T-cell (primary cell): Measurements from ENCODE around the gene CCDC88B. TPM values are rescaled to one million over a fixed set of nuclear protein-coding genes. Genes with fewer than 3 reads are reported as not detected.

Experiments used
- ATAC-seq, 4 experiments: fragments of 200-7000 bp in 3 of 4; fragments of 150-1000 bp in 1 of 4; cut with Tn5 transposase; replicated peaks in 1 of 4; 1 replicate in 3 of 4; 2 replicates in 1 of 4; pipeline ENCODE4 v1.10.0; 2021; ENCODE audit warnings: moderate library complexity in 3 of 4, mild to moderate bottlenecking in 2 of 4, moderate number of reproducible peaks in 1 of 4
- CTCF ChIA-PET, 2 donors: fragments of 300-600 bp; sonication (Branson Sonifier 250); formaldehyde crosslinking; loops; one replicate each; lab custom pipeline; 2022; ENCODE audit warnings: antibody characterized with exemption in 2 of 2; lab: Charles Lee
- POLR2A ChIA-PET, 2 donors: fragments of 300-600 bp; sonication (Branson Sonifier 250); formaldehyde crosslinking; loops; one replicate each; lab custom pipeline; 2022; ENCODE audit warnings: antibody characterized with exemption in 2 of 2; lab: Charles Lee
- DNase-seq, 35 experiments: peaks; one replicate each; pipeline versions ENCODE4 v3.0.0 to v3.0.0-alpha.2; 2013 to 2023
- H3K27ac ChIP-seq: one replicate; pipeline ENCODE4 v1.5.1; 2013; ENCODE audit warnings: low read length
- H3K27me3 ChIP-seq, 2 experiments: replicated peaks in 1 of 2; 1 replicate in 1 of 2; 2 replicates in 1 of 2; pipeline versions ENCODE4 v1.6.1 to v1.7.0; 2013; ENCODE audit warnings: low read length in 1 of 2, mixed read lengths in 1 of 2; ENCODE audit not compliant: control insufficient read depth in 2 of 2, insufficient read depth in 2 of 2; ENCODE audit errors: extremely low read depth in 1 of 2
- H3K36me3 ChIP-seq, 2 donors: 1 replicate in 1 of 2; 2 replicates in 1 of 2; pipeline versions ENCODE4 v1.6.1 to v1.7.0; 2013; ENCODE audit warnings: low read length in 1 of 2; ENCODE audit not compliant: control insufficient read depth in 2 of 2, insufficient read depth in 1 of 2; ENCODE audit errors: extremely low read depth in 1 of 2
- H3K4me1 ChIP-seq, 2 experiments: 1 replicate in 1 of 2; 2 replicates in 1 of 2; pipeline versions ENCODE4 v1.6.1 to v1.7.0; 2013; ENCODE audit warnings: low read length in 2 of 2, mixed read lengths in 1 of 2; ENCODE audit not compliant: insufficient read depth in 2 of 2, control insufficient read depth in 1 of 2; ENCODE audit errors: extremely low read depth in 1 of 2
- H3K4me3 ChIP-seq, 2 donors: 1 replicate in 1 of 2; 2 replicates in 1 of 2; pipeline versions ENCODE4 v1.5.1 to v1.7.0; 2013; ENCODE audit warnings: mild to moderate bottlenecking in 2 of 2, low read length in 1 of 2, moderate library complexity in 1 of 2; ENCODE audit not compliant: control insufficient read depth in 1 of 2; ENCODE audit errors: extremely low read depth in 1 of 2
- H3K9me3 ChIP-seq: 2 replicates; pipeline ENCODE4 v1.7.0; 2013
- H3K27ac Mint-ChIP-seq, 2 donors: one replicate each; pipeline ENCODE4 v1.8.0; 2020 to 2021; ENCODE audit warnings: mild to moderate bottlenecking in 2 of 2, mixed read lengths in 2 of 2
- H3K27me3 Mint-ChIP-seq, 2 donors: one replicate each; pipeline ENCODE4 v1.8.0; 2021 to 2022; ENCODE audit warnings: mixed read lengths in 2 of 2
- H3K36me3 Mint-ChIP-seq: one replicate; pipeline ENCODE4 v1.8.0; 2021; ENCODE audit warnings: mixed read lengths
- H3K4me1 Mint-ChIP-seq, 3 donors: one replicate each; pipeline ENCODE4 v1.8.0; 2020 to 2022; ENCODE audit warnings: mixed read lengths in 3 of 3, mild to moderate bottlenecking in 1 of 3
- H3K4me3 Mint-ChIP-seq, 3 donors: one replicate each; pipeline ENCODE4 v1.8.0; 2020 to 2022; ENCODE audit warnings: mild to moderate bottlenecking in 3 of 3, mixed read lengths in 3 of 3, moderate library complexity in 3 of 3
- H3K9me3 Mint-ChIP-seq, 3 donors: one replicate each; pipeline ENCODE4 v1.8.0; 2020 to 2022; ENCODE audit warnings: mixed read lengths in 3 of 3
- WGBS: methylation state at CpG from one replicate; pipeline ENCODE4 v1.1.5; 2013; ENCODE audit warnings: missing lambda C conversion rate; ENCODE audit not compliant: insufficient coverage; 5-methylcytosine and 5-hydroxymethylcytosine counted together
- total RNA-seq, 35 experiments: library from RNA in 6 of 35; stranded (reverse) in 6 of 35; fragments of 120-200 nt in 1 of 35; gene quantifications; one replicate each; pipeline versions ENCODE4 v1.2.1 to v1.2.4 and lab custom pipeline; 2013 to 2026

Gene CCDC88B
- total RNA-seq, 5 donors from 2014 or later (not counting 1 experiment from before 2014, with no cell fraction given), result 132 to 144 (median 133) TPM

DNA sequence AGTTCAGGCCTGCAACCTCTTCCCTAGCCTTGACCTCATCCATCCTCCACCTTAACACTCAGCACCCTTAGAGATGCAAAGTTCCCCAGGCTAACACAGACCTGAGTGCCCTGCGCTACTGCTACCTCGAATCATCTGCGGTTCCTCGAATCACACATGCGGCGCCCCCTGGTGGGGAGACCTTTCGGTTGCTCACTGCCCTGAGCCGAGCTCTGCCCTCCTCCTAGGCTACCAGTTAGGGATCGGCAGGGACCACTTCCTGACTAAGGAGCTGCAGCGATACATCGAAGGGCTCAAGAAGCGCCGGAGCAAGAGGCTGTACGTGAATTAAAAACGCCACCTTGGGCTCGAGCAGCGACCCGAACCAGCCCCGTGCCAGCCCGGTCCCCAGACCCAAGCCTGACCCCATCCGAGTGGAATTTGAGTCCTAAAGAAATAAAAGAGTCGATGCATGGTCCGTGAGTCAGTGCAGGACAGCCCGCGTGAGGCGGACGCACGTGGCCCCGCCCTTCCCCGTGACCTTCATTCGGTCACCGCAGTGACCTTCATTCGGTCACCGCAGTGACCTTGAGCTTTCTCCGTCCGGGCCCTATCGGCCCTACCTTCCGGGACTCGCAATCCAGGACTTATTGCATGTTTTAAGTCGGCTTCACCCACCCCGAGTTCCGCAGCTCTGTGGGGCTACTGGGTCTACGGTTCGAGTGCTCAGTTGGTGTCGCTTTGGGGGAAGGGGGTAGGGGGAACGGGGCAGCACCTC is 35.5 kb upstream of the CCDC88B start:
- ChIA-PET POLR2A (interaction anchor here in 1 of 2 donors (1.1 kb wide), 1 partner anchor 13 kb away, joined by 10 read pairs; the partner anchor contains the start of genes PRDX5 and TRMT112), CTCF (interaction anchor here (0.6 to 5.8 kb wide), 14 partner anchors 10 to 1639 kb away, joined by 3 to 122 read pairs (median 7); partner anchors contain the start of genes BAD (in 1 of the 2), FERMT3 (in 1 of the 2), FKBP2 (in 1 of the 2) and GPR137 (in 1 of the 2))
- H3K4me1 ChIP-seq, result peaks cover 15 to 56% of the 10 kb centered on the region in 2 experiments
- Mint-ChIP-seq H3K36me3 (peaks cover 3% of the 10 kb centered on the region), H3K4me1 (peaks cover 36 to 40% (median 38%) of the 10 kb centered on the region in 3 donors), H3K9me3 (no peaks in the 10 kb centered on the region), H3K4me3 (peak overlapping the region; percentile 86 to 99 (median 92)), H3K27ac (peak overlapping the region; percentile 94), H3K27me3 (peaks cover 10 to 23% of the 10 kb centered on the region in 2 donors)
- peak overlapping the region; percentile 93 for H3K27ac ChIP-seq
- H3K9me3 ChIP-seq, result no peaks in the 10 kb centered on the region
- peak; percentile 24 to 33 (median 31) for ATAC-seq
- peak; percentile 77 to 96 (median 90) for DNase-seq
- WGBS, result 1% methylated on average over 41 of the region's 46 CpGs
- H3K4me3 ChIP-seq, result peak overlapping the region; percentile 88 to 89
- H3K27me3 ChIP-seq, result peaks cover 0 to 45% of the 10 kb centered on the region in 2 experiments
- H3K36me3 ChIP-seq, result no peaks in the 10 kb centered on the region

GRCh38 chr11:64305075-64305690 is 34.8 kb upstream of the CCDC88B start, which contains the start of gene ESRRA:
Gene ESRRA (plus strand): TSS chr11:64305524. CDS start chr11:64307180, 1,656 bp downstream.
- Mint-ChIP-seq H3K27ac (peak within 1 kb of the TSS; percentile 94 to 96), H3K36me3 (peaks cover 3% of the 10 kb centered on the region), H3K9me3 (no peaks in the 10 kb centered on the region), H3K27me3 (peaks cover 7 to 17% of the 10 kb centered on the region in 2 donors), H3K4me3 (peak within 1 kb of the TSS; percentile 92 to 99 (median 93)), H3K4me1 (peaks cover 31 to 34% (median 32%) of the 10 kb centered on the region in 3 donors)
- peak; percentile 97 to 100 (median 99) for DNase-seq
- ChIA-PET POLR2A (interaction anchor here in 1 of 2 donors (0.6 to 1.1 kb wide), 3 partner anchors 13 to 101 kb away, joined by 3 to 10 read pairs (median 3); partner anchors contain the start of genes PRDX5 and TRMT112), CTCF (interaction anchor here (0.6 to 5.8 kb wide), 13 partner anchors 11 to 1589 kb away, joined by 3 to 122 read pairs (median 7); partner anchors contain the start of genes BAD (in 1 of the 2), FERMT3 (in 1 of the 2), FKBP2 (in 1 of the 2) and GPR137 (in 1 of the 2))
- H3K36me3 ChIP-seq, result no peaks in the 10 kb centered on the region
- no peaks in the 10 kb centered on the region for H3K9me3 ChIP-seq
- peak within 1 kb of the TSS; percentile 93 for H3K27ac ChIP-seq
- WGBS, result under 1% methylated on average over 81 of the region's 81 CpGs
- peak within 1 kb of the TSS; percentile 88 to 89 for H3K4me3 ChIP-seq
- H3K4me1 ChIP-seq, result peaks cover 10 to 49% of the 10 kb centered on the region in 2 experiments
- H3K27me3 ChIP-seq, result peaks cover 0 to 38% of the 10 kb centered on the region in 2 experiments
- ATAC-seq, result peak; percentile 75 to 82 (median 77)

- ATAC-seq (peak; percentile 15 to 33 (median 32)), DNase-seq (peak; percentile 40 to 77 (median 55))
- peaks cover 1 to 10% of the 10 kb centered on the region in 2 donors for H3K27me3 Mint-ChIP-seq
- H3K27ac Mint-ChIP-seq, result peak overlapping the region; percentile 85 to 96
- H3K4me3 Mint-ChIP-seq, result peak overlapping the region; percentile 91 to 99 (median 93)
- H3K36me3 ChIP-seq, result no peaks in the 10 kb centered on the region
- ChIA-PET CTCF (interaction anchor here in 1 of 2 donors (0.6 to 5.8 kb wide), 4 partner anchors 12 to 1590 kb away, joined by 4 to 122 read pairs (median 20); partner anchors contain the start of genes FERMT3, PRDX5 and TRMT112), POLR2A (interaction anchor here in 1 of 2 donors (0.6 kb wide), 2 partner anchors 35 to 102 kb away, joined by 3 read pairs; no protein-coding TSS in a partner anchor)
- peaks cover 6 to 41% of the 10 kb centered on the region in 2 experiments for H3K4me1 ChIP-seq
- under 1% methylated on average over 62 of the region's 71 CpGs for WGBS
- H3K9me3 Mint-ChIP-seq, result no peaks in the 10 kb centered on the region
- H3K4me1 Mint-ChIP-seq, result peaks cover 24 to 29% (median 26%) of the 10 kb centered on the region in 3 donors
- peak overlapping the region; percentile 60 for H3K27ac ChIP-seq
- H3K9me3 ChIP-seq, result no peaks in the 10 kb centered on the region
- peaks cover 3% of the 10 kb centered on the region for H3K36me3 Mint-ChIP-seq
- peak overlapping the region; percentile 52 to 65 for H3K4me3 ChIP-seq
- peaks cover 0 to 31% of the 10 kb centered on the region in 2 experiments for H3K27me3 ChIP-seq
Observed at GRCh38 chr11:64305691-64306562, 34.1 kb upstream of the CCDC88B start.

GRCh38 chr11:64306563-64306875 is 33.5 kb upstream of the CCDC88B start:
- H3K9me3 ChIP-seq, result no peaks in the 10 kb centered on the region
- no peaks in the 10 kb centered on the region for H3K9me3 Mint-ChIP-seq
- peaks cover 0 to 25% of the 10 kb centered on the region in 2 experiments for H3K27me3 ChIP-seq
- H3K4me3 Mint-ChIP-seq, result peak overlapping the region; percentile 91 to 99 (median 93)
- DNase-seq (no peak), ATAC-seq (no peak)
- peaks cover 3% of the 10 kb centered on the region for H3K36me3 Mint-ChIP-seq
- peak overlapping the region; percentile 52 to 65 for H3K4me3 ChIP-seq
- 6% methylated on average over 2 of the region's 9 CpGs for WGBS
- H3K27ac ChIP-seq, result peak overlapping the region; percentile 60
- CTCF ChIA-PET, result interaction anchor here in 1 of 2 donors (5.2 kb wide), 1 partner anchor 11 kb away, joined by 35 read pairs; the partner anchor contains the start of genes PRDX5 and TRMT112
- peaks cover 6 to 38% of the 10 kb centered on the region in 2 experiments for H3K4me1 ChIP-seq
- POLR2A ChIA-PET, result no interaction called here
- H3K27ac Mint-ChIP-seq, result peak overlapping the region; percentile 85 to 96
- H3K27me3 Mint-ChIP-seq, result peaks cover 0 to 8% of the 10 kb centered on the region in 2 donors
- H3K36me3 ChIP-seq, result no peaks in the 10 kb centered on the region
- H3K4me1 Mint-ChIP-seq, result peaks cover 24 to 27% (median 27%) of the 10 kb centered on the region in 3 donors

DNA sequence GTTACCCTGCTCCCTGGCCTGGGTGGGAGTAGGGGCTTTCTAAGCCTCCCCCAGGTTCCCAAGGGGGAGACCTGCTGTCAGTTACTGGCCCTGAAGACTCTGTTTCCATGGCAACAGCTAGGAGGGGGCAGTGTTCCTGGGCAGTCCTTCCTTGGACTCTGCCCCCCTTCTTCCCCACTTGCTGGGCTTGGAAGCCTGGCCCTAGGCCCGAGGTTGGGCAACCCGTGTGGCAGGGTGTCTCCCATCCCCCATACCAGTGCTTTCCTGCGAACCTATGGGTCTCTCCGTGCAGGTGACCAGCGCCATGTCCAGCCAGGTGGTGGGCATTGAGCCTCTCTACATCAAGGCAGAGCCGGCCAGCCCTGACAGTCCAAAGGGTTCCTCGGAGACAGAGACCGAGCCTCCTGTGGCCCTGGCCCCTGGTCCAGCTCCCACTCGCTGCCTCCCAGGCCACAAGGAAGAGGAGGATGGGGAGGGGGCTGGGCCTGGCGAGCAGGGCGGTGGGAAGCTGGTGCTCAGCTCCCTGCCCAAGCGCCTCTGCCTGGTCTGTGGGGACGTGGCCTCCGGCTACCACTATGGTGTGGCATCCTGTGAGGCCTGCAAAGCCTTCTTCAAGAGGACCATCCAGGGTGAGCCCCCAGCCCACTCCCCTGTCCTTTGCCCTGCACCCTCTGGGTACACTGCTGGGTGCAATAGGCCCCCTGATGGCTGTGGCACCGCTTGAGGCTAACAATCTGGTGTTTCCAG is 33.0 kb upstream of the CCDC88B start:
- H3K27me3 Mint-ChIP-seq, result peaks cover 0 to 2% of the 10 kb centered on the region in 2 donors
- WGBS, result 94% methylated on average over 10 of the region's 15 CpGs
- Histone ChIP-seq H3K4me1 (peaks cover 6 to 35% of the 10 kb centered on the region in 2 experiments), H3K27ac (peak overlapping the region; percentile 60), H3K4me3 (peak overlapping the region; percentile 52 to 65), H3K9me3 (no peaks in the 10 kb centered on the region), H3K36me3 (no peaks in the 10 kb centered on the region), H3K27me3 (peaks cover 0 to 20% of the 10 kb centered on the region in 2 experiments)
- DNase-seq (no peak), ATAC-seq (no peak)
- H3K4me1 Mint-ChIP-seq, result peaks cover 24 to 25% (median 24%) of the 10 kb centered on the region in 3 donors
- peaks cover 3% of the 10 kb centered on the region for H3K36me3 Mint-ChIP-seq
- H3K4me3 Mint-ChIP-seq, result peak overlapping the region; percentile 91 to 99 (median 93)
- POLR2A ChIA-PET, result interaction anchor here in 1 of 2 donors (0.7 kb wide), 1 partner anchor 100 kb away, joined by 3 read pairs; no protein-coding TSS in a partner anchor
- CTCF ChIA-PET, result interaction anchor here in 1 of 2 donors (5.2 kb wide), 1 partner anchor 11 kb away, joined by 35 read pairs; the partner anchor contains the start of genes PRDX5 and TRMT112
- peak overlapping the region; percentile 44 to 70 for H3K27ac Mint-ChIP-seq
- no peaks in the 10 kb centered on the region for H3K9me3 Mint-ChIP-seq
